Effector memory CD4-positive, alpha-beta T cell (primary cell): ENCODE data around the gene OTX1.
"Not testable (repeated sequence)": the region's sequence is repeated elsewhere in the genome, so short reads cannot be mapped to it uniquely, and the experiment has no call there.

Source experiments
- DNase-seq, 3 donors: peaks; one replicate each; pipeline ENCODE4 v3.0.0-alpha.2; 2020
- H3K27ac ChIP-seq: 2 replicates; pipeline ENCODE4 v1.7.0; 2013; ENCODE audit warnings: mild to moderate bottlenecking, low read length, moderate library complexity; ENCODE audit not compliant: insufficient read depth, poor library complexity, severe bottlenecking
- H3K27me3 ChIP-seq: replicated peaks from 2 replicates; pipeline ENCODE4 v1.7.0; 2013; ENCODE audit warnings: mild to moderate bottlenecking, low read length; ENCODE audit not compliant: insufficient read depth, control insufficient read depth, poor library complexity, severe bottlenecking
- H3K36me3 ChIP-seq: 2 replicates; pipeline ENCODE4 v1.7.0; 2013; ENCODE audit warnings: mild to moderate bottlenecking, low read length, moderate library complexity; ENCODE audit not compliant: control insufficient read depth, insufficient read depth
- H3K4me1 ChIP-seq: 2 replicates; pipeline ENCODE4 v1.7.0; 2013; ENCODE audit warnings: low read length, mild to moderate bottlenecking; ENCODE audit not compliant: control insufficient read depth, insufficient read depth, poor library complexity, severe bottlenecking
- H3K4me3 ChIP-seq: 2 replicates; pipeline ENCODE4 v1.7.0; 2013; ENCODE audit warnings: low read length, low read depth, mild to moderate bottlenecking; ENCODE audit not compliant: insufficient read depth, poor library complexity, severe bottlenecking
- H3K9me3 ChIP-seq: 2 replicates; pipeline ENCODE4 v1.7.0; 2013; ENCODE audit warnings: mild to moderate bottlenecking, low read length, moderate library complexity; ENCODE audit not compliant: control insufficient read depth

OTX1 gene

DNA sequence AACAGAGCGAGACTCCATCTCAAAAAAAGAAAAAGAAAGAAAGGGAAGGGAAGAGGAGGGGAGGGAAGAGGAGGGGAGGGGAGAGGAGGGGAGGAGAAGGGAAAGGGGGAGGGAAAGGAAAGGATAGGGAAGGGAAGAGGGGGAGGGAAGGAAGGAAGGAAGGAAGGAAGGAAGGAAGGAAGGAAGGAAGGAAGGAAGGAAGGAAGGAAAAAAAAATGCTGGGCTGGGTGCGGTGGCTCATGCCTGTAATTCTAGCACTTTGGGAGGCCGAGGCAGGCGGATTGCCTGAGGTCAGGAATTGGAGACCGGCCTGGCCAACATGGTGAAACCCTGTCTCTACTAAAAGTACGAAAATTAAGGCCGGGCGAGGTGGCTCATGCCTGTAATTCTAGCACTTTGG is 30.9 kb upstream of the OTX1 start:
- not testable (repeated sequence) for H3K9me3 ChIP-seq, H3K4me3 ChIP-seq, H3K27ac ChIP-seq, DNase-seq, H3K27me3 ChIP-seq, H3K4me1 ChIP-seq, H3K36me3 ChIP-seq

GRCh38 chr2:63023444-63023843 is 27.2 kb upstream of the OTX1 start:
- H3K27me3 ChIP-seq = no peaks in the 10 kb centered on the region
- DNase-seq = no peak
- H3K9me3 ChIP-seq = no peaks in the 10 kb centered on the region
- H3K36me3 ChIP-seq = no peaks in the 10 kb centered on the region
- H3K27ac ChIP-seq = no peak overlapping the region
- no peak overlapping the region for H3K4me3 ChIP-seq
- H3K4me1 ChIP-seq = no peaks in the 10 kb centered on the region

- Histone ChIP-seq H3K27me3 (no peaks in the 10 kb centered on the region), H3K4me1 (no peaks in the 10 kb centered on the region), H3K36me3 (no peaks in the 10 kb centered on the region), H3K4me3 (no peak overlapping the region), H3K27ac (no peak overlapping the region), H3K9me3 (no peaks in the 10 kb centered on the region)
- DNase-seq = no peak
Measured at GRCh38 chr2:63027220-63027619, 23.4 kb upstream of the OTX1 start.

GRCh38 chr2:63029058-63029457 is 21.6 kb upstream of the OTX1 start:
- DNase-seq = no peak
- Histone ChIP-seq H3K27me3 (no peaks in the 10 kb centered on the region), H3K4me1 (no peaks in the 10 kb centered on the region), H3K4me3 (no peak overlapping the region), H3K9me3 (no peaks in the 10 kb centered on the region), H3K27ac (no peak overlapping the region), H3K36me3 (no peaks in the 10 kb centered on the region)

GRCh38 chr2:63034526-63034925 is 16.1 kb upstream of the OTX1 start:
- H3K9me3 ChIP-seq = no peaks in the 10 kb centered on the region
- DNase-seq = no peak
- H3K27ac ChIP-seq = no peak overlapping the region
- H3K27me3 ChIP-seq = no peaks in the 10 kb centered on the region
- no peaks in the 10 kb centered on the region for H3K4me1 ChIP-seq
- no peak overlapping the region for H3K4me3 ChIP-seq
- no peaks in the 10 kb centered on the region for H3K36me3 ChIP-seq

GRCh38 chr2:63035169-63035568 is 15.5 kb upstream of the OTX1 start:
- no peaks in the 10 kb centered on the region for H3K36me3 ChIP-seq
- no peak for DNase-seq
- no peaks in the 10 kb centered on the region for H3K9me3 ChIP-seq
- no peak overlapping the region for H3K27ac ChIP-seq
- no peaks in the 10 kb centered on the region for H3K27me3 ChIP-seq
- no peaks in the 10 kb centered on the region for H3K4me1 ChIP-seq
- no peak overlapping the region for H3K4me3 ChIP-seq

GRCh38 chr2:63035660-63036059 is 15.0 kb upstream of the OTX1 start:
- H3K36me3 ChIP-seq = no peaks in the 10 kb centered on the region
- no peaks in the 10 kb centered on the region for H3K9me3 ChIP-seq
- H3K27ac ChIP-seq = no peak overlapping the region
- H3K27me3 ChIP-seq = no peaks in the 10 kb centered on the region
- H3K4me3 ChIP-seq = no peak overlapping the region
- no peak for DNase-seq
- H3K4me1 ChIP-seq = no peaks in the 10 kb centered on the region

DNA sequence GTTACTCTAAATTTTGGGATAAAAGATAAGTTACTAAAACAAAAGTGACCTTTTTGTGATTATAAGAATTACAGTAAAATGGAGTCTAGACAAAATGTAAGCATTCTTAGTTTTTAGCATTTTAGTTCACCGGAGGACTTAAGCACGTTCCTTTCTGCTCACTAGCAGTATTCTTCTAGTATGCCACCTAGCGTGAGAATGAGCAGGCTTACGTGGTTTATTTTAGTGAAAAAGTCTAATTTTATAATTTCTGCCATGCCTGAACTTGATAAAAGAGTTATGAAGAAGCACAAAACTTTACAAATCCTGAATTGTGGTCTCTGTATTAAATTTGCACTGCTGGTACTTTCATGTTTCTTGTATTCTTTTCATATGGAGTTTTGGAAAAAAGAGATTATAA is 12.6 kb upstream of the OTX1 start:
- H3K9me3 ChIP-seq = no peaks in the 10 kb centered on the region
- no peak overlapping the region for H3K4me3 ChIP-seq
- no peak overlapping the region for H3K27ac ChIP-seq
- H3K4me1 ChIP-seq = no peaks in the 10 kb centered on the region
- H3K27me3 ChIP-seq = no peaks in the 10 kb centered on the region
- no peak for DNase-seq
- H3K36me3 ChIP-seq = no peaks in the 10 kb centered on the region

DNA sequence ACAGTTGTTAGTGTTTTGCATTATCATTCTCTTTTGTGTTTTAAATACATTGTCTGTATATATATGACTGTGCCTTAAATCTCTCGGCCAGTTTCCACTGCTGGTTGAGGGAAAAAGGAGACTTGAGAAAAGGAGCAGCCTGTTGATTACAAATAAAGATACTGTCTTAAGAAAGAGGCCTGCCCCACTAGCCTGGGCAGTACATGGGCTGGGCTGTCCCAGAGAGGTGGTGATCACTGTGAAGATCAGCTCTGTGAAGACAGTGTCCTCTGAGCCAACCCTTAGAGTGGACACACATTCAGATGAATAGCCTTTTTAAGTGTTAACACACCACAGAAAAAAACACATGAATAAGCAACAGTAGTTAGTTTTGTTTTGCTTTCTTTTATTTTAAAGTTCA is 10.0 kb upstream of the OTX1 start:
- Histone ChIP-seq H3K4me3 (no peak overlapping the region), H3K27me3 (peaks cover 2% of the 10 kb centered on the region), H3K36me3 (no peaks in the 10 kb centered on the region), H3K9me3 (no peaks in the 10 kb centered on the region), H3K4me1 (no peaks in the 10 kb centered on the region), H3K27ac (no peak overlapping the region)
- no peak for DNase-seq

DNA sequence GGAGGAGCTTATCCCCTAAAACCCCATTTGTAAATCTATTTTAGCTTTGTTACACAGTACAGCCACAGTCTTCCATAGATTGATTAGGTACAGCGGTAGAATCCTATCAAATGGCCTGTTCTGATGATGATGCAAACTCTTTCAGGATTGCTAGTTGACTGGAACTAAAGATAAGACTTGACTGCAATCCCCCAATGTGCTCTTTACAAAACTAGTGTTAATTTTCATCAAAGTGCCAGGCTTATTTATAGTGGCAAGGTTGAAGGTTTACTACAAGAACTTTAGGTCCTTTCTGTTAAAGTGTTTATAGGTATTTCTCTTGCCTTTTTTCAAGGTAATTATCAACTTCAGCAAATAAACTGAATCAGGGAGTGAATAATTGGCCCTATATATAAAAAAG is 9.0 kb upstream of the OTX1 start:
- Histone ChIP-seq H3K9me3 (no peaks in the 10 kb centered on the region), H3K36me3 (no peaks in the 10 kb centered on the region), H3K27ac (no peak overlapping the region), H3K4me1 (no peaks in the 10 kb centered on the region), H3K4me3 (no peak overlapping the region), H3K27me3 (peaks cover 12% of the 10 kb centered on the region)
- no peak for DNase-seq
